IMR-90 (cell line): ENCODE measurements around the gene VPS72. TPM values are rescaled to one million over a fixed set of nuclear protein-coding genes. Genes with fewer than 3 reads are reported as not detected.

Experiments
- ATAC-seq: fragments of 200-7000 bp; cut with Tn5 transposase; 2 replicates; pipeline ENCODE4 v1.9.1; 2020; ENCODE audit warnings: low read depth, mild to moderate bottlenecking, moderate library complexity
- BruUV-seq: library from RNA; stranded (reverse); fragments of 400-500 nt; replicated peaks from 2 replicates; lab custom pipeline; 2021; lab: Mats Ljungman, UMichigan
- CTCF ChIA-PET: fragments of 300-600 bp; formaldehyde crosslinking; extraction: SDS; loops from one replicate; lab custom pipeline; 2021; ENCODE audit warnings: antibody characterized with exemption; lab: Yijun Ruan, JAX
- POLR2A ChIA-PET: fragments of 300-600 bp; sonication (Branson Sonifier 250); formaldehyde crosslinking; loops from one replicate; lab custom pipeline; 2022; ENCODE audit warnings: antibody characterized with exemption; ENCODE audit not compliant: unreplicated experiment; lab: Charles Lee
- DNase-seq: peaks from one replicate; pipeline ENCODE4 v3.0.0; 2013
- H2AFZ ChIP-seq: replicated peaks from 2 replicates; pipeline ENCODE3; 2013; ENCODE audit warnings: low read length, mild to moderate bottlenecking; ENCODE audit not compliant: poor library complexity
- H2AK5ac ChIP-seq: 2 replicates; pipeline ENCODE4 v1.6.1; 2013; ENCODE audit warnings: low read depth, low read length, inconsistent platforms
- H2AK9ac ChIP-seq: replicated peaks from 2 replicates; pipeline ENCODE3; 2013; ENCODE audit warnings: mild to moderate bottlenecking, low read depth, low read length, moderate library complexity; ENCODE audit not compliant: poor library complexity
- H2BK120ac ChIP-seq: 2 replicates; pipeline ENCODE4 v1.6.1; 2013; ENCODE audit warnings: low read depth, low read length, inconsistent platforms
- H2BK15ac ChIP-seq: 3 replicates; pipeline ENCODE4 v1.6.1; 2013; ENCODE audit warnings: low read depth, low read length, inconsistent platforms
- H2BK20ac ChIP-seq: 2 replicates; pipeline ENCODE4 v1.6.1; 2013; ENCODE audit warnings: low read depth, mild to moderate bottlenecking, inconsistent platforms, low read length, moderate library complexity
- H2BK5ac ChIP-seq: 2 replicates; pipeline ENCODE4 v1.6.1; 2013; ENCODE audit warnings: mild to moderate bottlenecking, low read depth, low read length, inconsistent platforms; ENCODE audit not compliant: poor library complexity, severe bottlenecking
- H3K14ac ChIP-seq: replicated peaks from 2 replicates; pipeline ENCODE4 v1.6.1; 2013; ENCODE audit warnings: low read depth, low read length, inconsistent platforms
- H3K18ac ChIP-seq: 2 replicates; pipeline ENCODE4 v1.6.1; 2013; ENCODE audit warnings: low read depth, low read length, control low read depth
- H3K23ac ChIP-seq: 2 replicates; pipeline ENCODE4 v1.6.1; 2013; ENCODE audit warnings: low read depth, low read length, inconsistent platforms
- H3K27ac ChIP-seq: 2 replicates; pipeline ENCODE4 v1.5.1; 2013; ENCODE audit warnings: mild to moderate bottlenecking, control low read depth, low read length; ENCODE audit not compliant: insufficient read depth
- H3K27me3 ChIP-seq: 2 replicates; pipeline ENCODE4 v1.6.1; 2013; ENCODE audit warnings: low read length; ENCODE audit not compliant: control insufficient read depth, insufficient read depth
- H3K36me3 ChIP-seq: 2 replicates; pipeline ENCODE4 v1.6.1; 2013; ENCODE audit warnings: low read length, mixed read lengths; ENCODE audit not compliant: control insufficient read depth, insufficient read depth
- H3K4ac ChIP-seq: 2 replicates; pipeline ENCODE4 v1.6.1; 2013; ENCODE audit warnings: low read depth, low read length, inconsistent platforms
- H3K4me1 ChIP-seq: 2 replicates; pipeline ENCODE4 v1.6.1; 2013; ENCODE audit warnings: low read length, mixed read lengths; ENCODE audit not compliant: control insufficient read depth, insufficient read depth
- H3K4me2 ChIP-seq: 2 replicates; pipeline ENCODE4 v1.6.1; 2013; ENCODE audit warnings: low read depth, mild to moderate bottlenecking, control low read depth, low read length, moderate library complexity
- H3K4me3 ChIP-seq: 2 replicates; pipeline ENCODE4 v1.5.1; 2013; ENCODE audit warnings: low read depth, mild to moderate bottlenecking, control low read depth, low read length, moderate library complexity; ENCODE audit not compliant: insufficient read depth
- H3K56ac ChIP-seq: 2 replicates; pipeline ENCODE4 v1.6.1; 2013; ENCODE audit warnings: low read length, inconsistent platforms; ENCODE audit not compliant: insufficient read depth; ENCODE audit errors: extremely low read depth
- H3K79me1 ChIP-seq, 2 experiments: 2 replicates each; pipeline ENCODE4 v1.6.1; 2013; ENCODE audit warnings: low read length in 2 of 2, inconsistent platforms in 1 of 2, low read depth in 1 of 2
- H3K9ac ChIP-seq: 2 replicates; pipeline ENCODE4 v1.6.1; 2013; ENCODE audit warnings: low read depth, low read length, control low read depth
- H3K9me1 ChIP-seq: 2 replicates; pipeline ENCODE4 v1.6.1; 2013; ENCODE audit warnings: low read length, inconsistent platforms; ENCODE audit not compliant: insufficient read depth
- H3K9me3 ChIP-seq: 2 replicates; pipeline ENCODE4 v1.6.1; 2013; ENCODE audit warnings: low read length; ENCODE audit not compliant: control insufficient read depth, insufficient read depth
- H4K20me1 ChIP-seq: 2 replicates; pipeline ENCODE4 v1.6.1; 2013; ENCODE audit warnings: low read length, inconsistent platforms; ENCODE audit not compliant: insufficient read depth
- H4K5ac ChIP-seq: 2 replicates; pipeline ENCODE4 v1.6.1; 2013; ENCODE audit warnings: mild to moderate bottlenecking, low read depth, low read length, control low read depth
- H4K8ac ChIP-seq, 2 experiments: 2 replicates each; pipeline ENCODE4 v1.6.1; 2013; ENCODE audit warnings: low read depth in 2 of 2, low read length in 2 of 2, control low read depth in 1 of 2, inconsistent platforms in 1 of 2
- H4K91ac ChIP-seq: 2 replicates; pipeline ENCODE4 v1.6.1; 2013; ENCODE audit warnings: low read depth, low read length, inconsistent platforms; ENCODE audit not compliant: insufficient read depth
- BHLHE40 ChIP-seq: fragments of 150-350 bp; IDR thresholded peaks from 2 replicates; pipeline ENCODE4 v1.6.1; 2016; ENCODE audit warnings: mild to moderate bottlenecking, low read depth, low read length
- CEBPB ChIP-seq: IDR thresholded peaks from 2 replicates; pipeline ENCODE4 v1.6.1; 2012; ENCODE audit warnings: low read depth, low read length, improper control_type of control experiment
- CHD1 ChIP-seq: IDR thresholded peaks from 2 replicates; pipeline ENCODE4 v1.6.1; 2012; ENCODE audit warnings: low read depth, low read length, improper control_type of control experiment
- FOS ChIP-seq: fragments of 150-350 bp; IDR thresholded peaks from 2 replicates; pipeline ENCODE4 v1.6.1; 2016; ENCODE audit warnings: low read depth, low read length
- MAFK ChIP-seq: IDR thresholded peaks from 2 replicates; pipeline ENCODE4 v1.6.1; 2012; ENCODE audit warnings: low read depth, low read length, improper control_type of control experiment
- MAZ ChIP-seq: IDR thresholded peaks from 2 replicates; pipeline ENCODE4 v1.6.1; 2012; ENCODE audit warnings: low read depth, mild to moderate bottlenecking, low read length, improper control_type of control experiment, moderate library complexity, borderline replicate concordance
- MXI1 ChIP-seq: IDR thresholded peaks from 2 replicates; pipeline ENCODE4 v1.6.1; 2012; ENCODE audit warnings: low read depth, mild to moderate bottlenecking, low read length, moderate library complexity, borderline replicate concordance
- NFE2L2 ChIP-seq: fragments of 150-350 bp; IDR thresholded peaks from 2 replicates; pipeline ENCODE4 v1.6.1; 2016; ENCODE audit warnings: low read depth, mild to moderate bottlenecking, low read length
- POLR2A ChIP-seq: IDR thresholded peaks from 2 replicates; pipeline ENCODE4 v1.6.1; 2012; ENCODE audit warnings: mild to moderate bottlenecking, low read depth, low read length
- RAD21 ChIP-seq: IDR thresholded peaks from 2 replicates; pipeline ENCODE4 v1.6.1; 2012; ENCODE audit warnings: low read length, improper control_type of control experiment
- RCOR1 ChIP-seq: IDR thresholded peaks from 2 replicates; pipeline ENCODE4 v1.6.1; 2012; ENCODE audit warnings: mild to moderate bottlenecking, low read length, improper control_type of control experiment; ENCODE audit not compliant: insufficient replicate concordance
- RFX5 ChIP-seq: IDR thresholded peaks from 2 replicates; pipeline ENCODE4 v1.8.0; 2012; ENCODE audit warnings: low read depth, mild to moderate bottlenecking, low read length, moderate library complexity
- SMC3 ChIP-seq: fragments of 150-350 bp; IDR thresholded peaks from 2 replicates; pipeline ENCODE4 v1.6.1; 2016; ENCODE audit warnings: low read depth, mild to moderate bottlenecking, antibody characterized with exemption, low read length, moderate library complexity
- WGBS, 2 experiments: methylation state at CpG; one replicate each; pipeline versions ENCODE4 v1.1.5 to v1.1.7; 2013; ENCODE audit warnings: missing lambda C conversion rate in 2 of 2; ENCODE audit not compliant: insufficient read length in 1 of 2; ENCODE audit errors: extremely low coverage in 2 of 2; 5-methylcytosine and 5-hydroxymethylcytosine counted together
- dilution Hi-C: fragments of 300-500 bp; cut with HindIII; formaldehyde crosslinking; loops from one replicate; pipeline ENCODE4 v1.14.3; 2018; ENCODE audit warnings: low sequenced_read_pairs; ENCODE audit not compliant: unreplicated experiment
- in situ Hi-C: fragments of 300-500 bp; cut with MboI; formaldehyde crosslinking; loops from 3 replicates; pipeline ENCODE4 v1.14.3; 2019; ENCODE audit warnings: low sequenced_read_pairs, inconsistent platforms, mixed read lengths
- intact Hi-C: fragments of 100-400 bp; cut with micrococcal nuclease; formaldehyde crosslinking; loops from 2 replicates; pipeline ENCODE4 v1.10.0; 2022
- polyA plus RNA-seq, 3 experiments: library from polyadenylated mRNA; depleted of rRNA; stranded (reverse); fragments of >200 nt; gene quantifications; 2 replicates each; pipeline ENCODE4 v1.2.3, GENCODE V29; 2012; ENCODE audit warnings: low replicate concordance in 1 of 3
- total RNA-seq: library from RNA; depleted of rRNA; stranded (reverse); fragments of >200 nt; gene quantifications from 2 replicates; pipeline ENCODE4 v1.2.3, GENCODE V29; 2012
- TF ChIP-seq, protein P1 (sequence below): conservative IDR thresholded peaks from 2 replicates; pipeline ENCODE4 v1.5.1; 2012; ENCODE audit warnings: mild to moderate bottlenecking, low read depth, low read length, improper control_type of control experiment
- TF ChIP-seq, protein P2 (sequence below): fragments of 150-350 bp; IDR thresholded peaks from 2 replicates; pipeline ENCODE4 v1.6.1; 2017; ENCODE audit warnings: mild to moderate bottlenecking, antibody characterized with exemption, low read length, low read depth
- TF ChIP-seq, protein P3 (sequence below): fragments of 150-350 bp; IDR thresholded peaks from 2 replicates; pipeline ENCODE4 v1.6.1; 2016; ENCODE audit warnings: low read depth, mild to moderate bottlenecking, low read length, moderate library complexity, borderline replicate concordance

Gene VPS72
- total and polyA plus RNA-seq, 2 of the 4 experiments (the other 2 are of a cell fraction) = 51.3 to 62.3 TPM

DNA sequence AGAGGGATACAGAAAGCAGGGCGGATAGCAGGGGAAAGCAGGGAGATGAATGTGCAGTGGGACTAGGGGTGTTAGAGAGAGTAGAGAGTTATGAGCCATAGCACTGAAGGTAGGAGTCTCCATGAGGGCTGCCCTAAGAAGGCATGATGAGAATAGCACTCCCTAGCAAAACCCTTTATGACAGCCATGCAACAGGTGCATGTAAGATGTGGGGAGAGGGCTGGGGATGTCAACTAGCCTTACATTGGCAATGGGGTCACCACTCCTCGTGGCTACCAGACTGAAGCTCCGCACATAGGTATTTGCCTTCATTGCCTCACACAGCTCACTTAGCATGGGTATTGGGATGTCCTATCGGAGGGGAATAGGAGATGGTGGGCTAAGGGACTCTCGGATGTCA lies 18.8 kb downstream of the VPS72 start:
- CTCF ChIA-PET = no interaction called here
- Histone ChIP-seq H2BK20ac (no peak overlapping the region), H3K9ac (no peak overlapping the region), H3K27ac (no peak overlapping the region), H4K5ac (no peak overlapping the region), H3K18ac (no peak overlapping the region), H3K4me1 (peaks cover 6% of the 10 kb centered on the region), H3K9me3 (no peaks in the 10 kb centered on the region), H3K4ac (no peak overlapping the region), H3K9me1 (peaks cover 3% of the 10 kb centered on the region; the same call in 1 of the 2 replicates), H3K36me3 (peaks cover 37% of the 10 kb centered on the region), H3K4me3 (no peak overlapping the region), H2AFZ (no peak overlapping the region), H4K20me1 (no peaks in the 10 kb centered on the region), H2BK120ac (no peak overlapping the region), H2BK15ac (no peak overlapping the region), H3K27me3 (no peaks in the 10 kb centered on the region), H2AK5ac (no peak overlapping the region), H2AK9ac (no peak overlapping the region), H3K23ac (no peak overlapping the region), H4K8ac (no peak overlapping the region), H4K91ac (no peak overlapping the region), H3K14ac (no peak overlapping the region), H3K4me2 (no peak overlapping the region), H2BK5ac (no peak overlapping the region), H3K79me1 (peaks cover 0 to 15% of the 10 kb centered on the region in 2 experiments; a peak in 2 of 4 replicates), H3K56ac (no peak overlapping the region)
- ATAC-seq (no peak), DNase-seq (no peak)
- POLR2A ChIA-PET = no interaction called here
- TF ChIP-seq RCOR1 (no peak), RAD21 (no peak), FOS (no peak), BHLHE40 (no peak), RFX5 (no peak), POLR2A (no peak), MAFK (no peak), CEBPB (no peak), SMC3 (no peak), NFE2L2 (no peak), MXI1 (no peak), CHD1 (no peak), MAZ (no peak)
- TF ChIP-seq, protein P1, sequence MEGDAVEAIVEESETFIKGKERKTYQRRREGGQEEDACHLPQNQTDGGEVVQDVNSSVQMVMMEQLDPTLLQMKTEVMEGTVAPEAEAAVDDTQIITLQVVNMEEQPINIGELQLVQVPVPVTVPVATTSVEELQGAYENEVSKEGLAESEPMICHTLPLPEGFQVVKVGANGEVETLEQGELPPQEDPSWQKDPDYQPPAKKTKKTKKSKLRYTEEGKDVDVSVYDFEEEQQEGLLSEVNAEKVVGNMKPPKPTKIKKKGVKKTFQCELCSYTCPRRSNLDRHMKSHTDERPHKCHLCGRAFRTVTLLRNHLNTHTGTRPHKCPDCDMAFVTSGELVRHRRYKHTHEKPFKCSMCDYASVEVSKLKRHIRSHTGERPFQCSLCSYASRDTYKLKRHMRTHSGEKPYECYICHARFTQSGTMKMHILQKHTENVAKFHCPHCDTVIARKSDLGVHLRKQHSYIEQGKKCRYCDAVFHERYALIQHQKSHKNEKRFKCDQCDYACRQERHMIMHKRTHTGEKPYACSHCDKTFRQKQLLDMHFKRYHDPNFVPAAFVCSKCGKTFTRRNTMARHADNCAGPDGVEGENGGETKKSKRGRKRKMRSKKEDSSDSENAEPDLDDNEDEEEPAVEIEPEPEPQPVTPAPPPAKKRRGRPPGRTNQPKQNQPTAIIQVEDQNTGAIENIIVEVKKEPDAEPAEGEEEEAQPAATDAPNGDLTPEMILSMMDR = no peak
- TF ChIP-seq, protein P2, sequence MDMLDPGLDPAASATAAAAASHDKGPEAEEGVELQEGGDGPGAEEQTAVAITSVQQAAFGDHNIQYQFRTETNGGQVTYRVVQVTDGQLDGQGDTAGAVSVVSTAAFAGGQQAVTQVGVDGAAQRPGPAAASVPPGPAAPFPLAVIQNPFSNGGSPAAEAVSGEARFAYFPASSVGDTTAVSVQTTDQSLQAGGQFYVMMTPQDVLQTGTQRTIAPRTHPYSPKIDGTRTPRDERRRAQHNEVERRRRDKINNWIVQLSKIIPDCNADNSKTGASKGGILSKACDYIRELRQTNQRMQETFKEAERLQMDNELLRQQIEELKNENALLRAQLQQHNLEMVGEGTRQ = no peak
- TF ChIP-seq, protein P3, sequence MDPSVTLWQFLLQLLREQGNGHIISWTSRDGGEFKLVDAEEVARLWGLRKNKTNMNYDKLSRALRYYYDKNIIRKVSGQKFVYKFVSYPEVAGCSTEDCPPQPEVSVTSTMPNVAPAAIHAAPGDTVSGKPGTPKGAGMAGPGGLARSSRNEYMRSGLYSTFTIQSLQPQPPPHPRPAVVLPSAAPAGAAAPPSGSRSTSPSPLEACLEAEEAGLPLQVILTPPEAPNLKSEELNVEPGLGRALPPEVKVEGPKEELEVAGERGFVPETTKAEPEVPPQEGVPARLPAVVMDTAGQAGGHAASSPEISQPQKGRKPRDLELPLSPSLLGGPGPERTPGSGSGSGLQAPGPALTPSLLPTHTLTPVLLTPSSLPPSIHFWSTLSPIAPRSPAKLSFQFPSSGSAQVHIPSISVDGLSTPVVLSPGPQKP = no peak
- WGBS, 2 experiments = no CpG with 5 or more reads among the region's 5 CpGs
- dilution Hi-C loops (no loop called here), in situ Hi-C loops (no loop called here), intact Hi-C loops (no loop called here)
- BruUV-seq = no TSS peak
